Measurements from ENCODE around the gene MSMO1. TPM values are rescaled to one million over a fixed set of nuclear protein-coding genes. Genes with fewer than 3 reads are reported as not detected.

MSMO1 gene
- total RNA-seq, 4 donors from 2014 or later = 18.6 to 58.3 (median 44.8) TPM

- Histone ChIP-seq H3K4me3 (no peak overlapping the region), H3K36me3 (no peaks in the 10 kb centered on the region), H3K27ac (no peak overlapping the region), H3K27me3 (no peaks in the 10 kb centered on the region), H3K4me1 (no peaks in the 10 kb centered on the region), H3K9me3 (no peaks in the 10 kb centered on the region)
- WGBS, 2 donors = 50 to 56% methylated on average over 2 of the region's 2 CpGs
- TF ChIP-seq EP300 (IDR thresholded peaks at IDR 0.05) = no peak
- no peak for TF ChIP-seq POLR2A (IDR thresholded peaks at IDR 0.05)
- TF ChIP-seq, protein P1, sequence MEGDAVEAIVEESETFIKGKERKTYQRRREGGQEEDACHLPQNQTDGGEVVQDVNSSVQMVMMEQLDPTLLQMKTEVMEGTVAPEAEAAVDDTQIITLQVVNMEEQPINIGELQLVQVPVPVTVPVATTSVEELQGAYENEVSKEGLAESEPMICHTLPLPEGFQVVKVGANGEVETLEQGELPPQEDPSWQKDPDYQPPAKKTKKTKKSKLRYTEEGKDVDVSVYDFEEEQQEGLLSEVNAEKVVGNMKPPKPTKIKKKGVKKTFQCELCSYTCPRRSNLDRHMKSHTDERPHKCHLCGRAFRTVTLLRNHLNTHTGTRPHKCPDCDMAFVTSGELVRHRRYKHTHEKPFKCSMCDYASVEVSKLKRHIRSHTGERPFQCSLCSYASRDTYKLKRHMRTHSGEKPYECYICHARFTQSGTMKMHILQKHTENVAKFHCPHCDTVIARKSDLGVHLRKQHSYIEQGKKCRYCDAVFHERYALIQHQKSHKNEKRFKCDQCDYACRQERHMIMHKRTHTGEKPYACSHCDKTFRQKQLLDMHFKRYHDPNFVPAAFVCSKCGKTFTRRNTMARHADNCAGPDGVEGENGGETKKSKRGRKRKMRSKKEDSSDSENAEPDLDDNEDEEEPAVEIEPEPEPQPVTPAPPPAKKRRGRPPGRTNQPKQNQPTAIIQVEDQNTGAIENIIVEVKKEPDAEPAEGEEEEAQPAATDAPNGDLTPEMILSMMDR (IDR thresholded peaks at IDR 0.05) = no peak
- no peak for DNase-seq (ENCODE audit: low spot score in 2 of 2)
Observed at GRCh38 chr4:165359506-165359905, 32.0 kb downstream of the MSMO1 start.

DNA sequence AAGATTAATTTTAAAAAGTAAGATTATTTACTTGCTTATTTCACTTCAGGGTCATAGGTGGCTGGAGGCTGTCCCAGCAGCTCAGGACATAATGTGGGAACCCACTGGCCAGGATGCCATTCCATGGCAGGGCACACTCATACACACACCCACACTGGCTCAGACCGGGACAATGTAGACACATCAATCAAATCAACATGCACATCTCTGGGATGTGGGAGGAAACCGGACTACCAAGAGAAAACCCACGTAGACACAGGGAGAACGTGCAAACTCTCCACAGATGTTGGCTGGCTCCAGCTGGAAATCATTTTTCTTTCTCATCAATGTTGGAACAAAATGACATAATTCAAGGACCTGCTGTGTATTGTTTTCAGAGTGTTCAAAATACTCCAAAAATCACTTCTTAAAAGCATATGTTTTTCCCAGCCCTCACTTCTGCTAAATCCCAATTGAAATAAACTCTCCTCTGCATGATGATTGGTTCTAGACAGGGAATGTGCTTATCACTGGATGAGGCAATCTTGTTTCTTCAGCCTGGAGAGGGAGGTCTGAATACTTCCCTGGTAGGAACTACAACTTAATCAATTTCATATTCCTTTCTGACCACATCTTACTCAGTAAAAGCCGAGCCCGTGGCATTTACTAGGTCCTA, 32.7 kb downstream of the MSMO1 start:
- H3K27me3 ChIP-seq = no peaks in the 10 kb centered on the region
- DNase-seq (ENCODE audit: low spot score in 2 of 2) = no peak
- no peaks in the 10 kb centered on the region for H3K9me3 ChIP-seq
- WGBS, 2 donors = 55 to 65% methylated on average over 6 of the region's 6 CpGs
- H3K4me1 ChIP-seq = no peaks in the 10 kb centered on the region
- no peaks in the 10 kb centered on the region for H3K36me3 ChIP-seq
- no peak overlapping the region for H3K27ac ChIP-seq
- no peak overlapping the region for H3K4me3 ChIP-seq
- TF ChIP-seq POLR2A (IDR thresholded peaks at IDR 0.05) (no peak), EP300 (IDR thresholded peaks at IDR 0.05) (no peak)
- TF ChIP-seq, protein P1 (IDR thresholded peaks at IDR 0.05) = no peak

DNA sequence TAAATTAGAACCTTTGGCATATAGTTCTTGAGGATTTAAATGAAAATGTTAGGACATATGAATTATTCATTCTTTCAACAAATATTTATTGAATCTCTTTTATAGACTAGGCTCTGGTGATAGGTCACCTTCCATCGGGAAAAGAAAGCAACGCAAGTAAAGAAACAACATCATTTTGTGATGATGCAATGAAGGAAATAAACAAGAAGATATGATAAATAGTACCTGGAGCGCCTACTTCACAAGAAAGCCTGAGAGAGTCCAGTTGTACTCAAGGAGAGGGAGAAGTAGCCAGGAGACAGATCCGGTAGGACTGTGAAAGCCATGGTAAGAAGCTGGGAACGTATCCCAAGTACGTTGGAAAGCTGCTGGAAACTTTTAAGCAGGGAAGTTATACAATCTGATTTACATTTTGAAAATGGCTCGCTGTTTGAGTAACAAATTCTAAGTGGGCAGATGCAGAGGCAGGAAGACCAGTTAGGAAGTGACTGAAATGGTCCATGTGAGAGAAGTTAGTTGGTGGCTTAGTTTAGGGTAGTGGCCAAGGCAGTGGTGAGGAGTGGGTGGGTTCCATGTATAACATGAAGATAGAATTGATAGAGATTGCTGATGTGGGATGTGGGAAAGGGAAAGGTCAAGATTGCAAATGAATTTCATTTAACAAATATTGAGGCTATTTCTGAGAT, 33.7 kb downstream of the MSMO1 start:
- TF ChIP-seq POLR2A (IDR thresholded peaks at IDR 0.05) (no peak), EP300 (IDR thresholded peaks at IDR 0.05) (no peak)
- TF ChIP-seq, protein P1 (IDR thresholded peaks at IDR 0.05) = no peak
- H3K4me1 ChIP-seq = no peaks in the 10 kb centered on the region
- H3K27me3 ChIP-seq = no peaks in the 10 kb centered on the region
- H3K4me3 ChIP-seq = no peak overlapping the region
- DNase-seq (ENCODE audit: low spot score in 2 of 2) = no peak
- H3K27ac ChIP-seq = no peak overlapping the region
- H3K36me3 ChIP-seq = no peaks in the 10 kb centered on the region
- H3K9me3 ChIP-seq = no peaks in the 10 kb centered on the region
- WGBS, 2 donors = 82 to 84% methylated on average over 7 of the region's 7 CpGs

DNA sequence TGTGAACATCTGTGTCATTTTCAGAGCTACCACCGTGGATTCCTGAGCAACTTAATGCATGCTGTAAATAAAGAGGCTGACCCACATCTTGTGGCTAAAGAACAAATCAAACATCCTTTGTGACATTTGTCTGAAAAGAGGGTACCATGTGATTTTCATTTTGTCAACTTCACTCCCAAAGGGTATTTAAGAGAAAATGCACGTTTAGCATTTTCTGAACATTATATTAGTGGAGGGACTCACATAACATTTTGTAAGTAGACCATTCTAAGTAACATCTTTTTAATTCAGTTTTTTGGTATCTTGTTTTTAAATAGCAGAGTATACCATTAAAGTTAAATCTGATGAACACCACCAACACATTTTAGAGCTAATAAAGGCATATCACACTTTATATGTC, 34.3 kb downstream of the MSMO1 start:
- DNase-seq (ENCODE audit: low spot score in 2 of 2) = no peak
- Histone ChIP-seq H3K4me3 (no peak overlapping the region), H3K9me3 (no peaks in the 10 kb centered on the region), H3K27ac (no peak overlapping the region), H3K27me3 (no peaks in the 10 kb centered on the region), H3K36me3 (no peaks in the 10 kb centered on the region), H3K4me1 (no peaks in the 10 kb centered on the region)
- TF ChIP-seq EP300 (IDR thresholded peaks at IDR 0.05) (no peak), POLR2A (IDR thresholded peaks at IDR 0.05) (no peak)
- TF ChIP-seq, protein P1 (IDR thresholded peaks at IDR 0.05) = no peak
- 73 to 78% methylated on average over 2 of the region's 2 CpGs for WGBS, 2 donors

DNA sequence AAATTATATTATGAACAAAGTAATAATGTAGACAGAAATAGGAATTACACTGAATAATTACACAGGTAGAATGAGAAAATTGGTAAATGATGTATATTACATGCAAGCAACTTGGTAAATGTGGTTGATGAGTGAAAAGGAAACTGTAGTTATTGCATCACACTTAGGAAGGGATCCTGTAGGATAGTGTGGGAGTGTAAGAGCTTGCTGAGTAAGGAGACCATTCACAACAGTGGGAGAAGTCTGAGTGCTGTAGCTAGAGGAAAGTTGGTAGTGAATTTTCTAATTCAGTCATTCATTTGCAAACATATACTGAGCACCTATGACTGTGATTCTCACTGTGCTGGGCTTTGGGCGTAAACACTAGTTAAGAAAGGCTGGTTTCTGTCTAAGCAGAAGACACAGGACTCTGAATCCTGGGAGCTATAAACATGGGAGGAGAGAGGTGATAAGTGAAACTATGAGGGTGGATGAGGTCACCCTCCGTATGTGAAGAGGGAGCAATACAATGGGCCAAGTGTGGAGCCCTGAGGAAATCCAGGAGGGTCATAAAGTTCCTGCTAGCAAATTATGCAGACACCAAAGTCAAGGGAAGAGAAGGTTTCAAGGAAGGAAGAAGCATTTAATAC, 37.1 kb downstream of the MSMO1 start:
- Histone ChIP-seq H3K9me3 (no peaks in the 10 kb centered on the region), H3K36me3 (no peaks in the 10 kb centered on the region), H3K4me1 (no peaks in the 10 kb centered on the region), H3K27ac (no peak overlapping the region), H3K4me3 (no peak overlapping the region), H3K27me3 (no peaks in the 10 kb centered on the region)
- no peak for DNase-seq (ENCODE audit: low spot score in 2 of 2)
- TF ChIP-seq EP300 (IDR thresholded peaks at IDR 0.05) = no peak
- no peak for TF ChIP-seq POLR2A (IDR thresholded peaks at IDR 0.05)
- TF ChIP-seq, protein P1 (IDR thresholded peaks at IDR 0.05) = no peak
- WGBS, 2 donors = 55 to 59% methylated on average over 2 of the region's 2 CpGs

Measured in tibial nerve (tissue), 4 donors.